Karpas-422 (cell line): ENCODE data around the gene P2RY6. TPM values are rescaled to one million over a fixed set of nuclear protein-coding genes. Genes with fewer than 3 reads are reported as not detected.

Experiments used
- DNase-seq: peaks from one replicate; pipeline ENCODE4 v3.0.0-alpha.2; 2015
- H2AFZ ChIP-seq: fragments of 200-600 bp; sonication (generic); 2 replicates; pipeline ENCODE4 v1.6.1; 2014; ENCODE audit warnings: antibody characterized with exemption, low read length, mixed read lengths
- H3K27ac ChIP-seq: fragments of 200-600 bp; sonication (generic); 2 replicates; pipeline ENCODE4 v1.5.1; 2014; ENCODE audit warnings: mild to moderate bottlenecking, low read length, moderate library complexity
- H3K27me3 ChIP-seq: fragments of 200-600 bp; sonication (generic); 2 replicates; pipeline ENCODE4 v1.6.1; 2014; ENCODE audit warnings: low read length, mixed read lengths
- H3K36me3 ChIP-seq: fragments of 200-600 bp; sonication (generic); 2 replicates; pipeline ENCODE4 v1.6.1; 2014; ENCODE audit warnings: low read length, mixed read lengths; ENCODE audit not compliant: insufficient read depth
- H3K4me1 ChIP-seq: fragments of 200-600 bp; sonication (generic); 2 replicates; pipeline ENCODE4 v1.6.1; 2014; ENCODE audit warnings: mild to moderate bottlenecking, low read length, mixed read lengths
- H3K4me2 ChIP-seq: fragments of 200-600 bp; sonication (generic); 2 replicates; pipeline ENCODE4 v1.6.1; 2014; ENCODE audit warnings: low read length, low read depth, mild to moderate bottlenecking; ENCODE audit not compliant: poor library complexity, severe bottlenecking
- H3K4me3 ChIP-seq: fragments of 200-600 bp; sonication (generic); 2 replicates; pipeline ENCODE4 v1.5.1; 2014; ENCODE audit warnings: mild to moderate bottlenecking, antibody characterized with exemption, low read length, mixed read lengths
- H3K79me2 ChIP-seq: fragments of 200-600 bp; sonication (generic); 2 replicates; pipeline ENCODE4 v1.6.1; 2014; ENCODE audit warnings: mild to moderate bottlenecking, low read length, mixed read lengths
- H3K9ac ChIP-seq: fragments of 200-600 bp; sonication (generic); 2 replicates; pipeline ENCODE4 v1.6.0; 2014; ENCODE audit warnings: low read length
- H3K9me2 ChIP-seq: fragments of 200-600 bp; sonication (generic), shearing (Covaris generic); replicated peaks from 2 replicates; pipeline ENCODE4 v1.6.0; 2014; ENCODE audit warnings: mild to moderate bottlenecking, low read length, moderate library complexity; ENCODE audit not compliant: insufficient read depth
- H3K9me3 ChIP-seq: fragments of 300-700, 200-600 bp; sonication (generic); 2 replicates; pipeline ENCODE4 v1.6.1; 2014; ENCODE audit warnings: low read length, mixed read lengths
- H4K20me1 ChIP-seq: fragments of 200-600 bp; sonication (generic); 2 replicates; pipeline ENCODE4 v1.6.1; 2014; ENCODE audit warnings: mild to moderate bottlenecking, antibody characterized with exemption, low read length, low read depth; ENCODE audit not compliant: insufficient read depth
- total RNA-seq: library from RNA; depleted of rRNA; stranded (reverse); fragments of >200 nt; shearing (Covaris generic); gene quantifications from 2 replicates; pipeline ENCODE4 v1.2.3, GENCODE V29; 2014; ENCODE audit warnings: low replicate concordance

P2RY6 gene
- total RNA-seq, 1 experiment from 2014 or later: not detected

GRCh38 chr11:73235236-73235786 is 36.8 kb upstream of the P2RY6 start:
- no peaks in the 10 kb centered on the region for H3K79me2 ChIP-seq

GRCh38 chr11:73236205-73236765 is 35.9 kb upstream of the P2RY6 start:
- H3K4me1 ChIP-seq: no peaks in the 10 kb centered on the region

More at GRCh38 chr11:73235236-73235786, 36.8 kb upstream of the P2RY6 start:
- H3K4me1 ChIP-seq: no peaks in the 10 kb centered on the region
- DNase-seq: no peak
- H3K27me3 ChIP-seq: no peaks in the 10 kb centered on the region
- no peaks in the 10 kb centered on the region for H3K9me3 ChIP-seq
- no peaks in the 10 kb centered on the region for H4K20me1 ChIP-seq
- H3K9me2 ChIP-seq: no peaks in the 10 kb centered on the region
- H3K4me3 ChIP-seq: no peak overlapping the region
- H3K27ac ChIP-seq: no peak overlapping the region
- H2AFZ ChIP-seq: no peak overlapping the region
- no peaks in the 10 kb centered on the region for H3K36me3 ChIP-seq
- no peak overlapping the region for H3K9ac ChIP-seq
- no peak overlapping the region for H3K4me2 ChIP-seq

GRCh38 chr11:73236854-73237253 is 35.3 kb upstream of the P2RY6 start:
- Histone ChIP-seq H3K27ac (no peak overlapping the region), H3K9ac (no peak overlapping the region), H3K9me2 (no peaks in the 10 kb centered on the region), H3K4me1 (no peaks in the 10 kb centered on the region), H3K36me3 (no peaks in the 10 kb centered on the region), H3K4me3 (no peak overlapping the region), H3K9me3 (no peaks in the 10 kb centered on the region), H3K27me3 (no peaks in the 10 kb centered on the region), H3K79me2 (no peaks in the 10 kb centered on the region), H2AFZ (no peak overlapping the region), H4K20me1 (no peaks in the 10 kb centered on the region), H3K4me2 (no peak overlapping the region)
- peak; percentile 84 for DNase-seq

More at GRCh38 chr11:73236205-73236765, 35.9 kb upstream of the P2RY6 start:
- Histone ChIP-seq H3K36me3 (no peaks in the 10 kb centered on the region), H3K27me3 (no peaks in the 10 kb centered on the region), H4K20me1 (no peaks in the 10 kb centered on the region), H3K4me3 (no peak overlapping the region), H2AFZ (no peak overlapping the region), H3K9me2 (no peaks in the 10 kb centered on the region), H3K79me2 (no peaks in the 10 kb centered on the region), H3K27ac (no peak overlapping the region), H3K9ac (no peak overlapping the region), H3K9me3 (no peaks in the 10 kb centered on the region), H3K4me2 (no peak overlapping the region)
- DNase-seq: no peak

- H3K27ac ChIP-seq: no peak overlapping the region
- H3K9me3 ChIP-seq: no peaks in the 10 kb centered on the region
- H3K9ac ChIP-seq: no peak overlapping the region
- DNase-seq: no peak
- H2AFZ ChIP-seq: no peak overlapping the region
- no peaks in the 10 kb centered on the region for H3K27me3 ChIP-seq
- H3K79me2 ChIP-seq: no peaks in the 10 kb centered on the region
- H3K4me3 ChIP-seq: no peak overlapping the region
- no peaks in the 10 kb centered on the region for H3K36me3 ChIP-seq
- H3K4me2 ChIP-seq: no peak overlapping the region
- H4K20me1 ChIP-seq: no peaks in the 10 kb centered on the region
- peaks cover 6% of the 10 kb centered on the region for H3K4me1 ChIP-seq
- no peaks in the 10 kb centered on the region for H3K9me2 ChIP-seq
Observed at GRCh38 chr11:73237471-73238290, 34.5 kb upstream of the P2RY6 start.

- H3K4me1 ChIP-seq: peaks cover 9% of the 10 kb centered on the region
- no peaks in the 10 kb centered on the region for H3K9me3 ChIP-seq
- no peak overlapping the region for H3K9ac ChIP-seq
- no peak overlapping the region for H3K27ac ChIP-seq
- no peak overlapping the region for H3K4me2 ChIP-seq
- no peaks in the 10 kb centered on the region for H4K20me1 ChIP-seq
- no peak overlapping the region for H2AFZ ChIP-seq
- DNase-seq: no peak
- no peaks in the 10 kb centered on the region for H3K27me3 ChIP-seq
- H3K4me3 ChIP-seq: no peak overlapping the region
- no peaks in the 10 kb centered on the region for H3K36me3 ChIP-seq
- H3K79me2 ChIP-seq: no peaks in the 10 kb centered on the region
- H3K9me2 ChIP-seq: no peaks in the 10 kb centered on the region
Observed at GRCh38 chr11:73239111-73239521, 33.0 kb upstream of the P2RY6 start.

- H4K20me1 ChIP-seq: no peaks in the 10 kb centered on the region
- no peak overlapping the region for H3K4me3 ChIP-seq
- no peaks in the 10 kb centered on the region for H3K9me2 ChIP-seq
- H3K79me2 ChIP-seq: no peaks in the 10 kb centered on the region
- H3K9me3 ChIP-seq: no peaks in the 10 kb centered on the region
- no peak overlapping the region for H2AFZ ChIP-seq
- H3K4me1 ChIP-seq: peaks cover 9% of the 10 kb centered on the region
- no peak overlapping the region for H3K4me2 ChIP-seq
- H3K27me3 ChIP-seq: no peaks in the 10 kb centered on the region
- no peak overlapping the region for H3K9ac ChIP-seq
- no peak for DNase-seq
- H3K27ac ChIP-seq: no peak overlapping the region
- H3K36me3 ChIP-seq: no peaks in the 10 kb centered on the region
Observed at GRCh38 chr11:73239571-73240189, 32.5 kb upstream of the P2RY6 start.

- H3K9ac ChIP-seq: no peak overlapping the region
- no peak overlapping the region for H2AFZ ChIP-seq
- H3K4me2 ChIP-seq: no peak overlapping the region
- no peaks in the 10 kb centered on the region for H3K9me2 ChIP-seq
- H3K27me3 ChIP-seq: no peaks in the 10 kb centered on the region
- H3K4me3 ChIP-seq: no peak overlapping the region
- no peaks in the 10 kb centered on the region for H4K20me1 ChIP-seq
- no peaks in the 10 kb centered on the region for H3K79me2 ChIP-seq
- H3K4me1 ChIP-seq: peaks cover 9% of the 10 kb centered on the region
- DNase-seq: no peak
- H3K9me3 ChIP-seq: no peaks in the 10 kb centered on the region
- no peaks in the 10 kb centered on the region for H3K36me3 ChIP-seq
- no peak overlapping the region for H3K27ac ChIP-seq
Observed at GRCh38 chr11:73240190-73240781, 31.9 kb upstream of the P2RY6 start.

GRCh38 chr11:73241300-73241699 is 30.8 kb upstream of the P2RY6 start:
- no peaks in the 10 kb centered on the region for H3K79me2 ChIP-seq
- no peaks in the 10 kb centered on the region for H3K9me3 ChIP-seq
- no peak overlapping the region for H3K27ac ChIP-seq
- H3K9me2 ChIP-seq: no peaks in the 10 kb centered on the region
- no peak overlapping the region for H3K4me3 ChIP-seq
- H3K4me2 ChIP-seq: no peak overlapping the region
- no peaks in the 10 kb centered on the region for H3K27me3 ChIP-seq
- no peaks in the 10 kb centered on the region for H4K20me1 ChIP-seq
- H3K36me3 ChIP-seq: no peaks in the 10 kb centered on the region
- H3K4me1 ChIP-seq: peaks cover 9% of the 10 kb centered on the region
- DNase-seq: no peak
- H2AFZ ChIP-seq: no peak overlapping the region
- no peak overlapping the region for H3K9ac ChIP-seq
